HepG2 (cell line): ENCODE measurements around the gene CHMP1B. TPM values are rescaled to one million over a fixed set of nuclear protein-coding genes. Genes with fewer than 3 reads are reported as not detected.

ENCODE experiments used
- ATAC-seq: fragments of 200-7000 bp; cut with Tn5 transposase; 3 replicates; pipeline ENCODE4 v1.9.1; 2020; ENCODE audit warnings: mild to moderate bottlenecking, moderate library complexity
- BruUV-seq: library from RNA; stranded (reverse); fragments of 400-500 nt; replicated peaks from 2 replicates; lab custom pipeline; 2021; lab: Mats Ljungman, UMichigan
- CTCF ChIA-PET: fragments of 300-600 bp; formaldehyde crosslinking; extraction: SDS; loops from one replicate; lab custom pipeline; 2021; ENCODE audit warnings: low total read pairs, inconsistent platforms, low intra/inter-chr PET ratio; lab: Yijun Ruan, JAX
- POLR2A ChIA-PET: fragments of 350-600 bp; sonication (Branson Sonifier 250); formaldehyde crosslinking; loops from one replicate; lab custom pipeline; 2020; ENCODE audit warnings: antibody characterized with exemption, inconsistent platforms; lab: Yijun Ruan, JAX
- DNase-seq: peaks from one replicate; pipeline ENCODE4 v3.0.0-alpha.2; 2015; ENCODE audit warnings: low spot score
- FAIRE-seq: peaks from 3 replicates; lab custom pipeline; 2011; peaks lifted over from hg19 to GRCh38; lab: Jason Lieb, UNC
- H2AFZ ChIP-seq: one replicate; pipeline ENCODE4 v1.6.1; 2011; ENCODE audit warnings: low read length, inconsistent platforms
- H3K27ac ChIP-seq: fragments of 300-600 bp; 3 replicates; pipeline ENCODE4 v1.8.0; 2011; ENCODE audit warnings: mixed run types, mild to moderate bottlenecking, mixed read lengths, low read length, inconsistent platforms; ENCODE audit not compliant: insufficient read depth; ENCODE audit errors: extremely low read length
- H3K27me3 ChIP-seq, 2 experiments: fragments of 200-600 bp in 1 of 2; 2 replicates in 1 of 2; 3 replicates in 1 of 2; pipeline versions ENCODE4 v1.6.0 to v1.8.0; 2011; ENCODE audit warnings: low read length in 2 of 2, mild to moderate bottlenecking in 2 of 2, moderate library complexity in 2 of 2, inconsistent platforms in 1 of 2; ENCODE audit not compliant: insufficient read depth in 2 of 2, control insufficient read depth in 1 of 2
- H3K36me3 ChIP-seq, 2 experiments: fragments of 200-600 bp in 1 of 2; replicated peaks in 1 of 2; 2 replicates in 1 of 2; 3 replicates in 1 of 2; pipeline versions ENCODE4 v1.5.1 to v1.8.0; 2011; ENCODE audit warnings: low read length in 2 of 2, inconsistent platforms in 1 of 2; ENCODE audit not compliant: insufficient read depth in 2 of 2, control insufficient read depth in 1 of 2
- H3K4me1 ChIP-seq: 2 replicates; pipeline ENCODE4 v1.5.1; 2012; ENCODE audit warnings: low read length, inconsistent platforms; ENCODE audit not compliant: insufficient read depth
- H3K4me2 ChIP-seq: 2 replicates; pipeline ENCODE4 v1.6.0; 2011; ENCODE audit warnings: low read depth, low read length, inconsistent platforms
- H3K4me3 ChIP-seq, 3 experiments: fragments of 200-600 bp in 1 of 3; sonication (generic), shearing (Covaris generic) in 1 of 3; replicated peaks in 1 of 3; 2 replicates each; pipeline ENCODE4 v1.5.1; 2011 to 2016; ENCODE audit warnings: low read length in 3 of 3, inconsistent platforms in 2 of 3, low read depth in 2 of 3, mild to moderate bottlenecking in 2 of 3, control low read depth in 1 of 3, mixed read lengths in 1 of 3; ENCODE audit not compliant: insufficient read depth in 1 of 3
- H3K79me2 ChIP-seq: one replicate; pipeline ENCODE4 v1.6.1; 2011; ENCODE audit warnings: low read length, inconsistent platforms; ENCODE audit not compliant: insufficient read depth
- H3K9ac ChIP-seq: 2 replicates; pipeline ENCODE4 v1.6.0; 2011; ENCODE audit warnings: mild to moderate bottlenecking, low read depth, low read length, inconsistent platforms; ENCODE audit not compliant: insufficient read depth
- H3K9me3 ChIP-seq: 2 replicates; pipeline ENCODE4 v1.5.1; 2012; ENCODE audit warnings: mild to moderate bottlenecking, low read length
- H4K20me1 ChIP-seq: 2 replicates; pipeline ENCODE4 v1.6.0; 2011; ENCODE audit warnings: inconsistent platforms, mild to moderate bottlenecking, low read length, moderate library complexity; ENCODE audit not compliant: insufficient read depth
- ASH2L ChIP-seq: fragments of 300-600, 200-600 bp; sonication (generic); IDR thresholded peaks from 2 replicates; pipeline ENCODE4 v1.7.0; 2017; ENCODE audit warnings: low read depth, mild to moderate bottlenecking, moderate library complexity, mixed read lengths, low read length; ENCODE audit not compliant: insufficient read length
- BHLHE40 ChIP-seq: IDR thresholded peaks from 2 replicates; pipeline ENCODE4 v1.6.1; 2011; ENCODE audit warnings: low read length, improper control_type of control experiment
- DMAP1 ChIP-seq: IDR thresholded peaks from 2 replicates; pipeline ENCODE4 v1.6.1; 2016
- EP300 ChIP-seq, 3 experiments: sonication (generic) in 1 of 3; formaldehyde crosslinking in 1 of 3; IDR thresholded peaks; 2 replicates each; pipeline versions ENCODE4 v1.5.1 to v1.6.1; 2011 to 2020; ENCODE audit warnings: low read depth in 2 of 3, low read length in 2 of 3, borderline replicate concordance in 1 of 3, improper control_type of control experiment in 1 of 3, mild to moderate bottlenecking in 1 of 3, missing genetic modification reagents in 1 of 3, moderate library complexity in 1 of 3
- HOXA3 ChIP-seq: sonication (generic); formaldehyde crosslinking; IDR thresholded peaks from 2 replicates; pipeline ENCODE4 v1.5.0; 2020; ENCODE audit warnings: missing genetic modification reagents
- KLF11 ChIP-seq: IDR thresholded peaks from 2 replicates; pipeline ENCODE4 v1.6.1; 2016; ENCODE audit warnings: missing compliant biosample characterization
- LCORL ChIP-seq, 2 experiments: fragments of 450-650 bp in 1 of 2; sonication (generic) in 1 of 2; formaldehyde crosslinking in 1 of 2; IDR thresholded peaks; 2 replicates each; pipeline versions ENCODE4 v1.5.0 to v1.6.1; 2017 to 2020; ENCODE audit warnings: antibody characterized with exemption in 1 of 2, missing genetic modification reagents in 1 of 2
- NFE2L2 ChIP-seq: fragments of 150-350 bp; IDR thresholded peaks from 2 replicates; pipeline ENCODE4 v1.6.1; 2014; ENCODE audit warnings: low read length
- PPARG ChIP-seq: conservative IDR thresholded peaks from 2 replicates; pipeline ENCODE4 v1.6.1; 2016; ENCODE audit warnings: missing biosample characterization, missing genetic modification reagents
- RARA ChIP-seq: IDR thresholded peaks from 2 replicates; pipeline ENCODE4 v1.6.1; 2016; ENCODE audit warnings: missing genetic modification reagents, missing compliant biosample characterization
- ZFP62 ChIP-seq: sonication (generic); formaldehyde crosslinking; IDR thresholded peaks from 2 replicates; pipeline ENCODE4 v1.4.0; 2020; ENCODE audit warnings: missing genetic modification reagents
- ZNF30 ChIP-seq: sonication (generic); formaldehyde crosslinking; IDR thresholded peaks from 2 replicates; pipeline ENCODE4 v1.5.0; 2020; ENCODE audit warnings: mild to moderate bottlenecking, missing genetic modification reagents
- WGBS: methylation state at CpG from one replicate; pipeline ENCODE4 v1.1.6; 2017; ENCODE audit warnings: low lambda C conversion rate; 5-methylcytosine and 5-hydroxymethylcytosine counted together
- in situ Hi-C: cut with HindIII; loops from 2 replicates; pipeline ENCODE4 v1.10.0; 2017; ENCODE audit warnings: low pct_unique_long_range_greater_than_20kb; ENCODE audit not compliant: extremely low pct_ligation_motif_present
- intact Hi-C: fragments of 100-400 bp; cut with micrococcal nuclease; formaldehyde crosslinking; loops from one replicate; pipeline ENCODE4 v1.10.0; 2022; ENCODE audit not compliant: unreplicated experiment
- polyA plus RNA-seq, 8 experiments: library from polyadenylated mRNA; depleted of rRNA in 3 of 8; stranded (reverse) in 7 of 8; unstranded in 1 of 8; fragments of >200 nt; fragmentation: Illumina TruSeq in 4 of 8; extraction: Trizol in 4 of 8; gene quantifications; 2 replicates each; pipeline versions ENCODE4 v1.2.1 to v1.2.3, GENCODE V29; 2011 to 2016; ENCODE audit warnings: low read depth in 4 of 8, missing spikeins in 1 of 8, mixed read lengths in 1 of 8; ENCODE audit not compliant: insufficient read depth in 1 of 8
- total RNA-seq, 5 experiments: library from RNA; depleted of rRNA; stranded (reverse); fragments of >200 nt; fragmentation: Illumina TruSeq; extraction: Trizol; gene quantifications; 2 replicates each; pipeline ENCODE4 v1.2.3, GENCODE V29; 2016; ENCODE audit warnings: low read depth in 1 of 5
- TF ChIP-seq, protein P1 (sequence below): sonication (generic); formaldehyde crosslinking; IDR thresholded peaks from 2 replicates; pipeline ENCODE4 v1.5.0; 2020; ENCODE audit warnings: mild to moderate bottlenecking, missing genetic modification reagents, moderate library complexity
- TF ChIP-seq, protein P2 (sequence below): sonication (generic); formaldehyde crosslinking; IDR thresholded peaks from 2 replicates; pipeline ENCODE4 v1.8.1; 2023; ENCODE audit warnings: mild to moderate bottlenecking, inconsistent platforms, moderate library complexity, missing genetic modification reagents, borderline replicate concordance
- TF ChIP-seq, protein P3 (sequence below): sonication (generic); formaldehyde crosslinking; IDR thresholded peaks from 2 replicates; pipeline ENCODE4 v1.4.0; 2020; ENCODE audit warnings: missing genetic modification reagents, borderline replicate concordance
- TF ChIP-seq, protein P4 (sequence below): sonication (generic); formaldehyde crosslinking; IDR thresholded peaks from 2 replicates; pipeline ENCODE4 v1.5.0; 2020; ENCODE audit warnings: missing genetic modification reagents, mild to moderate bottlenecking, borderline replicate concordance

Gene CHMP1B
- total and polyA plus RNA-seq, 2 of the 13 experiments (the other 11 are each of a cell fraction or from before 2014, with no cell fraction given) = 18.8 to 20.2 TPM

DNA sequence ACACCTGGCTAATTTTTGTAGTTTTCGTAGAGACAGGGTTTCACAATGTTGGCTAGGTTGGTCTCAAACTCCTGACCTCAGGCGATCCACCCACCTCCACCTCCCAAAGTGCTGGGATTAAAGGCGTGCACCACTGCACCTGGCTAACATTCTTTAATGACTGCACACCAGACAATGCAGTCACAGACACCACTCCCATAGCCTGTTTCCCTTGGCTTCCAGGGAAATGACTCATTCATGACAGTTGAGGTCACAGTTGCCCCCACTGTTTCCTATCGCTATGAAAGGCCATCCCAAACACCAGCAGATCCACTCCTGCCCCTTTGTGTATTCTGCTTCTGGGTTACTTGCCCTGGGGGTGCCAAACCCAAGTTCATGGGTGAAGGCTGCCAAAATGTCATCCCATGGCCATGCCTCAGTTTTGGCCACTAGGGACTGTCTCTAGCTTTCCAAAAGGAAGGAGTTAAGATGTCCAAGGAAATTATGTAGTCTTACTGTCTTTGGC is 8.7 kb downstream of the CHMP1B start (continued):
- TF ChIP-seq, protein P1, sequence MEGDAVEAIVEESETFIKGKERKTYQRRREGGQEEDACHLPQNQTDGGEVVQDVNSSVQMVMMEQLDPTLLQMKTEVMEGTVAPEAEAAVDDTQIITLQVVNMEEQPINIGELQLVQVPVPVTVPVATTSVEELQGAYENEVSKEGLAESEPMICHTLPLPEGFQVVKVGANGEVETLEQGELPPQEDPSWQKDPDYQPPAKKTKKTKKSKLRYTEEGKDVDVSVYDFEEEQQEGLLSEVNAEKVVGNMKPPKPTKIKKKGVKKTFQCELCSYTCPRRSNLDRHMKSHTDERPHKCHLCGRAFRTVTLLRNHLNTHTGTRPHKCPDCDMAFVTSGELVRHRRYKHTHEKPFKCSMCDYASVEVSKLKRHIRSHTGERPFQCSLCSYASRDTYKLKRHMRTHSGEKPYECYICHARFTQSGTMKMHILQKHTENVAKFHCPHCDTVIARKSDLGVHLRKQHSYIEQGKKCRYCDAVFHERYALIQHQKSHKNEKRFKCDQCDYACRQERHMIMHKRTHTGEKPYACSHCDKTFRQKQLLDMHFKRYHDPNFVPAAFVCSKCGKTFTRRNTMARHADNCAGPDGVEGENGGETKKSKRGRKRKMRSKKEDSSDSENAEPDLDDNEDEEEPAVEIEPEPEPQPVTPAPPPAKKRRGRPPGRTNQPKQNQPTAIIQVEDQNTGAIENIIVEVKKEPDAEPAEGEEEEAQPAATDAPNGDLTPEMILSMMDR (CRISPR knock-in tag) = 0 out of 2 replicates have a peak, but pooled peaks have one; percentile 14
- TF ChIP-seq BHLHE40 = no peak
- TF ChIP-seq RARA (CRISPR knock-in tag) = peak; percentile 70
- TF ChIP-seq PPARG = peak; percentile 10; the same call in 1 of the 2 replicates
- no peak for TF ChIP-seq EP300 (IDR thresholded peaks at IDR 0.05; ENCODE audit: low read depth in 2 of 2, low read length in 2 of 2)
- peak; percentile 31; the same call in 1 of the 2 replicates for TF ChIP-seq EP300 (CRISPR knock-in tag; IDR thresholded peaks at IDR 0.05; ENCODE audit: borderline replicate concordance)

DNA sequence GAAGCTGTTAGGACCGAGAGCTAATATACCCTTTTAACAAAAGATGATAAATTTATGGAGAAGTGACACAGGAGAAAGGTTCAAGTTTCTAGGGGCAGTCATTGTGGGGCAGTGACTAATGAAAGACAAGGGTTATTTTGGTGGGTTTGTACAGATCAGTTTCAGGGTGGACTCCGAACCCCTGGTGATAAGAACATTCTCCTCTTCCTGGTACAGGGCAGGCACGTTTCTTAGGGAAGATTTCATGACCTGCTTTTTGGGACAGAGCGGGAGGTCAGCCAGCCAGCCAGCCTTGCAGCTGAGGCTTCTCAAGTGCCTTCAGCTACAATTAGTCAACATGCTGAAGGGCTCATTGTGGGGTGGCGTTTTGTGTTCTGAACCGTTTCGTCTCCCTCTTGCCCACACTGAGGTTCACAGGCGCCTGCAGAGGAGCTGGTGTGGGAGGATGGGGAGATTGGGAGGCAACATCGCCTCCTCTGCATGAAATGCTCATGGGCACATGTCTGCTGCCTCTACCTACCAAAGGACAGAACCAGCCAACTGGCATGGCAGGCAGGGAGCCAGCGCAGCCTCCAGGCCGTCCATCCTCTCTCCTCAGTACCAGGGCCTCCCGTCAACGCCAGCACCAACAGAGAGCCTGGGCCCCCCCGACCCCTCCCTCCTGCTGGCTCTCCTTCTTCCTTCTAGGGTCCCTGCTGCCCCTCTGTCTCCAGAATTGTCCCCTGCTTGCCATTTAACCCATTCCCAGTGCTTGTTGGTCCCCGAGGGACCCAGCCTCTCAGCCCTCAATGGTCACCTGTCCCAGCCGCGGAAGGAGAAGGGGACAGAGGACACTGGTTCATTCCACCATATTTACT is 9.6 kb downstream of the CHMP1B start:
- CTCF ChIA-PET = no interaction called here
- Histone ChIP-seq H3K4me3 (no peak overlapping the region), H3K27me3 (no peaks in the 10 kb centered on the region), H4K20me1 (no peaks in the 10 kb centered on the region), H3K79me2 (no peaks in the 10 kb centered on the region), H2AFZ (no peak overlapping the region), H3K36me3 (no peaks in the 10 kb centered on the region), H3K9ac (no peak overlapping the region), H3K9me3 (no peaks in the 10 kb centered on the region), H3K27ac (peak overlapping the region; percentile 4), H3K4me2 (peak overlapping the region; percentile 25; the same call in 1 of the 2 replicates), H3K4me1 (peaks cover 73% of the 10 kb centered on the region)
- DNase-seq (peak; percentile 56), ATAC-seq (no peak), FAIRE-seq (peak; percentile 28)
- POLR2A ChIA-PET = interaction anchor here (1.5 kb wide), 1 partner anchor 24 kb away, joined by 4 read pairs; no protein-coding TSS in a partner anchor
- intact Hi-C loops = no loop called here
- 81% methylated on average over 13 of the region's 17 CpGs for WGBS
- in situ Hi-C loops = no loop called here
- BruUV-seq = no TSS peak
- TF ChIP-seq ASH2L (no peak), KLF11 (CRISPR knock-in tag) (no peak), ZNF30 (CRISPR knock-in tag) (no peak), NFE2L2 (no peak), HOXA3 (CRISPR knock-in tag) (0 out of 2 replicates have a peak, but pooled peaks have one; percentile 12), DMAP1 (CRISPR knock-in tag) (no peak), LCORL (IDR thresholded peaks at IDR 0.05) (no peak), LCORL (CRISPR knock-in tag; IDR thresholded peaks at IDR 0.05) (peak; percentile 54; the same call in 1 of the 2 replicates), ZFP62 (no peak)
- TF ChIP-seq, protein P2, sequence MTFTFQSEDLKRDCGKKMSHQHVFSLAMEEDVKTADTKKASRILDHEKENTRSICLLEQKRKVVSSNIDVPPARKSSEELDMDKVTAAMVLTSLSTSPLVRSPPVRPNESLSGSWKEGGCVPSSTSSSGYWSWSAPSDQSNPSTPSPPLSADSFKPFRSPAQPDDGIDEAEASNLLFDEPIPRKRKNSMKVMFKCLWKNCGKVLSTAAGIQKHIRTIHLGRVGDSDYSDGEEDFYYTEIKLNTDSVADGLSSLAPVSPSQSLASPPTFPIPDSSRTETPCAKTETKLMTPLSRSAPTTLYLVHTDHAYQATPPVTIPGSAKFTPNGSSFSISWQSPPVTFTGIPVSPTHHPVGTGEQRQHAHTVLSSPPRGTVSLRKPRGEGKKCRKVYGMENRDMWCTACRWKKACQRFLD (CRISPR knock-in tag) = no peak
- TF ChIP-seq, protein P3, sequence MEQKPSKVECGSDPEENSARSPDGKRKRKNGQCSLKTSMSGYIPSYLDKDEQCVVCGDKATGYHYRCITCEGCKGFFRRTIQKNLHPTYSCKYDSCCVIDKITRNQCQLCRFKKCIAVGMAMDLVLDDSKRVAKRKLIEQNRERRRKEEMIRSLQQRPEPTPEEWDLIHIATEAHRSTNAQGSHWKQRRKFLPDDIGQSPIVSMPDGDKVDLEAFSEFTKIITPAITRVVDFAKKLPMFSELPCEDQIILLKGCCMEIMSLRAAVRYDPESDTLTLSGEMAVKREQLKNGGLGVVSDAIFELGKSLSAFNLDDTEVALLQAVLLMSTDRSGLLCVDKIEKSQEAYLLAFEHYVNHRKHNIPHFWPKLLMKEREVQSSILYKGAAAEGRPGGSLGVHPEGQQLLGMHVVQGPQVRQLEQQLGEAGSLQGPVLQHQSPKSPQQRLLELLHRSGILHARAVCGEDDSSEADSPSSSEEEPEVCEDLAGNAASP (CRISPR knock-in tag) = no peak
- TF ChIP-seq, protein P4, sequence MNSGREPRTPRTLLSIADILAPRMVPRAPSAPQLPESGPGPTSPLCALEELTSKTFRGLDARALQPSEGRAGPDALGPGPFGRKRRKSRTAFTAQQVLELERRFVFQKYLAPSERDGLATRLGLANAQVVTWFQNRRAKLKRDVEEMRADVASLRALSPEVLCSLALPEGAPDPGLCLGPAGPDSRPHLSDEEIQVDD (CRISPR knock-in tag) = no peak
